ENCODE results near the gene B4GALT6.
"Not testable (repeated sequence)": the region's sequence is repeated elsewhere in the genome, so short reads cannot be mapped to it uniquely, and the experiment has no call there.

Gene B4GALT6, protein sequence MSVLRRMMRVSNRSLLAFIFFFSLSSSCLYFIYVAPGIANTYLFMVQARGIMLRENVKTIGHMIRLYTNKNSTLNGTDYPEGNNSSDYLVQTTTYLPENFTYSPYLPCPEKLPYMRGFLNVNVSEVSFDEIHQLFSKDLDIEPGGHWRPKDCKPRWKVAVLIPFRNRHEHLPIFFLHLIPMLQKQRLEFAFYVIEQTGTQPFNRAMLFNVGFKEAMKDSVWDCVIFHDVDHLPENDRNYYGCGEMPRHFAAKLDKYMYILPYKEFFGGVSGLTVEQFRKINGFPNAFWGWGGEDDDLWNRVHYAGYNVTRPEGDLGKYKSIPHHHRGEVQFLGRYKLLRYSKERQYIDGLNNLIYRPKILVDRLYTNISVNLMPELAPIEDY

DNA sequence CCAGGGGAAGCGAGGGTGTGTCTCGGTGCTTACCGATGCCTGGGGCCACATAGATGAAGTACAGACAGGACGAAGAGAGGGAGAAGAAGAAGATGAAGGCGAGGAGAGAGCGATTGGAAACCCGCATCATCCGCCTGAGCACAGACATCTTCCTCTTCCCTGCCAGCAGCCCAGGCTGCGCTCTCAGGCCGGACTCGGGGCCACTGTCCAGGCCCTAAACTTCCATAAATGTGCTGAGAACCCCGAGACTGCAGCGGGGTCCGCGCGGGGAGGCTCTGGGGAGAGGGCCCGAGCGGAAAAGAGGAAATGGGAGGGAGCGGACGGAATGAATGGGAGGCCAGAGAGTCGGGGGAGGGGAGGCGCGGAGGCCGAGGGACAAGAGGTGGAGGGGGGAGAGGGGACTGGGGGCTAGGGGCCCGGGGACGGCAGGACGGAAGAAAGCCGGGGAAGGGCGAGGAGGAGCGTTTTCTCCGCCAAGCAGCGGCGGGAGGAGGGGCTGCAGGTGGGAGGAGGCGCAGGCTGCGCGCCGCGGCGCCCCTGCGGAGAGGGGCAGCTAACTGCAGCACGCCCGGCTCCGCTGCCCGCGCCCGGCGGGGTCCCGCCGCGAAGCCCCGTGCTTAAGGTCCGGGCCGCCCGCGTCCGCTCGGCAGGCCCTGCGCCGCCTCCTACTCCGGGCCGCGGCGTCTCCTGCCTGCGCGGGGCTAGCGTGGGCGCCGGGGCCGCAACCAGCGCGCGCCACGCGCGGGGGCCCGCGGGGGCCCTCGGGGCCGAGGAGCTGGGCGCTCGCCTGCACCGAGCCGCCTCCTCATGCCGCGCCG is at the start of gene B4GALT6:
Gene B4GALT6 (minus strand): TSS at position 303 of the 818 bp plus-strand sequence. CDS start 155 bp downstream, at position 148.
- peak; percentile 26 for DNase-seq

DNA sequence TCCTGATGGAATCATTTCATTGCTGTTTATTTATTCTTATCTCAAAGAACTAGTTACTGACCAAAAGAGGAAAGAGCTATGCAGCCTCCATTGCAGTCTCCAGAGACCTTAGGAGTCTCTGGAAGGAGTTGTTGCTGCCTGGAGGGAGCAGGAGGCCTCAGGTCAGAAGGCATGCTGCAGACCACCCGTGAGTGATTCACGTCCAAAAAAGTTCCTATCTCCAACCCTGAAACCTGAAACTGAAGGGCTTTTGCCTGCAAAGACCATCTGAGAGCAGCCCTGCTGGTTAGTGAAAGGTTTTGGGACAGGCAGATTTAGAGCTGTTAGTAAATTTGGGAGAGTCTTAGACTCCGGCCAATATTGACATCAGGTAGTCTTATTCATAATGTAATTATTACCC is 47.2 kb upstream of the B4GALT6 start:
- no peak for DNase-seq

DNA sequence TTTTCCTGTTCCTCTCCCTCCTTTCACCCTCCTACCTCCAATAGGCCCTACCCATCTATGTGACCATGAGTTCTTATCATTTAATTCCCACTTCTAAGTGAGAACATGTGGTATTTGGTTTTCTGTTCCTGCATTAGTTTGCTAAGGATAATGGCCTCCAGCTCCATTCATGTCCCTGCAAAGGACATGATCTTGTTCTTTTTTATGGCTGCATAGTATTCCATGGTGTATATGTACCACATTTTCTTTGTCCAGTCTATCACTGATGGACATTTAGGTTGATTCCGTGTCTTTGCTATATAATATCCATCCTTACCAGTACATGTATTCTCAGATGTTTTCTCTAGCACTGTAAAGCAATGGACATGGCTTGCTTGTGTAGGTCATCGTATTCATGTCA is 44.8 kb upstream of the B4GALT6 start:
- DNase-seq = not testable (repeated sequence)

DNA sequence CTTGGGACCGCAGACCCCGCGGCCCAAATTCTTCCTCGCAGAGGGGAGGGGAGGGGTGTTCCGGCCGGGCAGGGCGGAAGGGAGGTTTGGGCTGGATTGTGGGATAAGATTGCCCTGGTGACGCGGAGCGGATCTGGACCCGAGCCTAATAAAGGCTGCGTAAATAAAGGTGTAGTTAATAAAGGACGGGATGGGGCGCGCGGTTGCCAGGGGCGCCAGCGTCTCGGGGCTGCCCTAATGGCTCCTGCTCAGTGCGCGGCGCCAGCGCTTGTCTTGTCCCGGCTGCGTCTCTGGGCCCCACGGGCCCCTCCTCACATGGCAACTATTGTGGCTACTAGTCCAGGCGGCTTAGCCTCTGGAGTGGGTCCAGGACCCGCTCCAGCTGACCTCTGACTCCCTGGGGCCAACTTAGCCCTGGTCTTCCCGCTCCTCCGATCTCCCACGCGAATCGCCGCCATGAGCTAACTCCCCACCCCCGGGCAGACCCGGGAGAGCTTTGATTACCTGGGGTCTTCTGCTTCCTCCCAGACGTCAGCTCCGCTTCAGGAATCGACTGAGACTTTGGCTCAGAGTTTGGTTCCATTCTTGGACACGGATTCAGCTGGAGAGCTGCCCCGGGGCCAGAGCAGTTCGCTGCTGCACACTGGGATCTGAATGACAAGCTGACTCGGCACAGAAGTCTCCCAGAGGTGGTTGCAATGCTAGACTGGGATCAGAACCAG is 39.8 kb upstream of the B4GALT6 start:
- no peak for DNase-seq

DNA sequence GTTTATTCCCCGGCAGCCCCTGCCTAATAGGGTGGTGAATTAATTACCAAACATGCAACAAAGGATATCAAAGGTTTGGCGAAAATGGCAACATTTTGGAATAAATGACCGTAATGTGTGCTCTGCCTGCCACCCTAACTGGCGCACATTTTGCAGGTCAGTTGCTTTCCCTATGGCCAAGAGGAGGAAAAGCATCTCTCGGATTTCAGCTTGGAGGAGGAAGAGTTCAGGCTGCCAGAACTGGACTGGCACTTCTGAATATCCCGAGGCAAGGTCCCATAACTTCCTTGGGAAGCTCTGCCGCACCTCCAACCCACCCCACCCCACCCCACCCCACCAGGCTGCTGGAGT is 39.2 kb upstream of the B4GALT6 start:
- DNase-seq = no peak

DNA sequence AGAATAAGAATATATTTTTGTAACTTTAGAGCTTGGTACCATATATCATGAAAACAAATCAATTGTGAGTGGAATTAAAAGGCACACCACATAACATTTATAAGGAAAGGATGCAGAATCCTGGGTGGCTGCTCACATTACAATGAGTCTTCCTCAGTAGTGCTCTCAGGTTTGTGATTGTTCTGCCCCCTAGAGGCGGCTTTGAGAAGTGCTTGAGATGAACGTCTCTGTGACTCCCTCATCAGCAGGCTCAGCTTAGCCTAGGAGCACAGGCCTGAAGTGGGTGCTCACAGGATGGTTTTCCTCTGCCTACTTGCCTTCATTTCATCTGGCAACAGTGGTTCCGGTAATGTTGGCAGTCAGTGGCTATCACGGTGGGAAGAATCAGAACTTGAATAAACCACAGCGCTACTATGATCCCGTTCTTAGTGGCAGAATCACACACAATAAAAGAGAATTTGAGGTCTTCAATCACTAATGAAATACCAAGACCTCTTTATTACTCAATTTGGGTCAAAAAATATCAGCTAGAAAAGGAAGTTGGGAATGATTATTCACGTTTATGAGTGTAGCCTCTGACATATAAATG is 38.1 kb upstream of the B4GALT6 start:
- peak; percentile 70 for DNase-seq

DNA sequence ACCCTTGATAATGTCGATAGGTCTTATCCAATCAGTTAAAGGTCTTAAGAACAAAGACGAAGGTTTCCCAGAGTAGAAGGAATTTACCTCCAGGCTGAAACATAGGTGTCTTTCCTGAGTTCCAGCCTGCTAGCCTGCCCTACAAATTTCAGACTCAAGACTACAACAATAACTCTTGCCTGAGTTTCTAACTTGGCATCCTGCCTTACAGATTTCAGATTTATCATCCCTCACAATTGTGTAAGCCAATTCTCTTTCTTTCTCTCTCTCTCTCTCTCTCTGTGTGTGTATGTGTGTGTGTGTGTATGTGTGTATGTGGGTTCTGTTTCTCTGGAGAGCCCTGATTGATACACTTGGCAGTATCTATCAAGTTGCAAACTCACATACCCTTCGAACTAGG is 37.2 kb upstream of the B4GALT6 start:
- no peak for DNase-seq

DNA sequence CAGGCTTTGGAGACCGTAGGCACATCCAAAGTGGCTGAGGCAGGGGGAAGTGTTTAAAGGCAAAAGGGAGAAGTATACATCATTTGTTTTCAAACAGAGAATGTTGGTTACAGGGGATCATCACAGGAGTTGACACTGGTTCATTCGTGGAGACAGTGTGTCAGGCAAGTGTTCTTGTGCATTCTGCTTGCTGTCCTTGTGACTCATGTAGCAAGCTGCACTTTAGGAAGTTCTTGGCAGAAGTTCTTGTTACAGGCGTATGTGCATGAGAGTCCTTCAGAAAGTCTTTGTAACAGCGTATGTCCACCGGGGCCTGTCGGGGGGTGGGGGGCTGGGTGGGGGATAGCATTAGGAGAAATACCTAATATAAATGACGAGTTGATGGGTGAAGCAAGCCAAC is 36.5 kb upstream of the B4GALT6 start:
- DNase-seq = no peak

DNA sequence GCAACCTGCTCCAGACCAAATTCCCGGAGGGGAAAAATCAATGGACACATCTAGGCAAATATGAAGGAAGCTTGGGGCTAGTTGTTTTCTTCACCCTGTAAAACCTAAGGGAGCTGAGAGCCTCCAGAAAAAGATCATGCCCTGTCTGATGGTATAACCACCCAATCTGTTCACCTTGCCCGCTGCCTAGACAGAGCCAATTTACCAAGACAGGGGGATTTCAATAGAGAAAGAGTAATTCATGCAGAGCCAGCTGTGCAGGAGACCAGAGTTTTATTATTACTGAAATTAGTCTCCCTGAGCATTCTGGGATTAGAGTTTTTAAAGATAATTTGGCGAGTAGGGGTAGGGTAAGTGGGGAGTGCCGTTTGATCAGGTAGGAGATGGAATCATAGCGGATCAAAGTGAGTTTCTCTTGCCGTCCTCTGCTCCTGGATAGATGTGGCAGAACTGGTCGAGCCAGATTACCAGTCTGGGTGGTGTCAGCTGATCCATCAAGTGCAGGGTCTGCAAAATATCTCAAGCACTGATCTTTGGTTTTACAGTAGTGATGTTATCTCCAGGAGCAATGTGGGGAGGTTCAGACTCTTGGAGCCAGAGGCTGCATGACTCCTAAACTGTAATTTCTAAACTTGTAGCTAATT is 35.1 kb upstream of the B4GALT6 start:
- no peak for DNase-seq

DNA sequence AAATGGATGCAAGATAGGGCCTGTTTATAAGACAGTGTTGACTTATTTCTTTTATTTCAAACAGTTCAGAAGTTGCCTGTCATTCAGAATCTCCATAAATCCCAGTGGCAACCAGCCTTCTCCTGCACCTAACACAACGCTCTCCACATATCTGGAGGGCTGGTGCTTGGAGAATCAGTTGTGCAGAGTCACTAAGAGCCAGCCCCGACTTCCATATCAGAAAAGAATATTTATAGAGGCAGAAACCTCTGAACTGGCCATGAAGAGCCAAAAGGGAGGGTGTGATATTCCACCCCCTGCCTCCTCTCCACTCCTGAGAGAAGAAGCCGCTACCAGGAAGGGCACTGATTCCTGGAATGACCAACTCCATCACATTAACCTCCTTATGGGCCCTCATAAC is 34.0 kb upstream of the B4GALT6 start:
- DNase-seq = no peak

DNA sequence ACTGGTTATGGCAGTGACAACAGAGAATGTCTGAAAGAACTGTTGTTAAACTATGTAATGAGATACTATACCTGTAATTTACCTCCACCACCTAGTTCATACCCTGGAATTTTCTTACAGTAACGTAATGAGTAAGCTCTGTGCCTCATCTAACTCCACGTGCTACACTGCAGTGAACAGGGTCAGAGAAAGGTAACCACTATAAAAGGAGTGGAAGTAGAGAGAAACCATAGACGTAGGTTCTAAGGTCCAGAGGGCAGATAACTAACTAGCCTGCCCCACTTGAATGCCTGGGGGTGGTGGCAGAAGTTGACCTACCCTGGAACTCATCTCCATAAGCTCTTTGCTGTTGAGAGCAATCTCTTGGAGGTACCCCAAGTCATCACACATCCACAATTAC is 32.0 kb upstream of the B4GALT6 start:
- DNase-seq = no peak

DNA sequence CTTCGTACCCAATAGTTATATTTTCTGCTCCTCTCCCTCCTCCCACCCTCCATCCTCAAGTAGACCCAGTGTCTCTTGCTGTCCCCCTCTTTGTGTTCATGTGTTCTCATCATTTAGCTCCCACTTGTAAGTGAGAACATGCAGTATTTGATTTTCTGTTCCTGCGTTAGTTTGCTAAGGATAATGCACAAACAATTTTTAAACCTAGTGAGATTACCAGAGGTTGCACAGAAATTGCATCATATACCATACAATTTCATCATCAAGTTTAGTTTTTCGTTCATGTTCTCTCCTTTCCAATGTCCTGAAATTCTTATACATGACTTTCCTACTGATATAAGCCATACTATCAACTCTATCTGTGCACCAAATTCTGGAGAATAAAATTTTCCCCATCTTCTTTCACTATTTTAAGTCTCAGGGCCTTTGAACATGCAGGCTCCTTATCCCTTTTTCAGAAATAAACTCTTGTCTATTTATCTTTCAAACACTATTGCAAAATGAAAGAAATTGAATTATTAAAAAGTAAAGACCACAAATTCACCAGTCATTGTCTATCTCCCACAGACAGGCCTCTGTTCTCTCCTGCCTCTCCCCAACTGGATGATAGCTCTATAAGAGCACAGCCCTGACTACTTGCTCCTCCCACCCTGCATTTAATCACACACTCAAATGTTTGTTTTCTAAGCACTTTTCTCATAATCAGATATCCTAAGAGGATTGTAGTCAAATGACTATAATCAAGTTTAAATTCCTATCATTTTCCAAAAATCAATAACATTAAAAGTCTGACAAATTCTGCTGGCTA is 27.2 kb upstream of the B4GALT6 start:
- DNase-seq = no peak

DNA sequence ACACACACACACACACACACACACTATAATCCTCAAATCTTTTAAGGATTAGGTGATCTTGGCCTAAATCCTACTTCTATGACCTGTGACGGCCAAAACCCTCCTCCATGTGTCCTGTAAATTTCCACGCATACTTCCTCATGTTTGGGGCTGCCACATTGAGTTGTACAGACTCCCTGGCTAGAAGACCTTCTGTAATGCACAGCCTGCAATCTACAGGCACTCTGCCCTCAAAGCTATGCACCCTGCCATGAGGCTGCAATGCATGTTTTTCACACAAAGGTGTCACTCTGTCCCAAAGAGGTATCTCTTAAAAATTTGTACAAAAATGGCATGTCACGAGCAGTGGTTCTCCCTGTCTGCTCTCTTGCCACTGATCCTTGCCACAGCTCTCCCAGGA is 26.4 kb upstream of the B4GALT6 start:
- no peak for DNase-seq

DNA sequence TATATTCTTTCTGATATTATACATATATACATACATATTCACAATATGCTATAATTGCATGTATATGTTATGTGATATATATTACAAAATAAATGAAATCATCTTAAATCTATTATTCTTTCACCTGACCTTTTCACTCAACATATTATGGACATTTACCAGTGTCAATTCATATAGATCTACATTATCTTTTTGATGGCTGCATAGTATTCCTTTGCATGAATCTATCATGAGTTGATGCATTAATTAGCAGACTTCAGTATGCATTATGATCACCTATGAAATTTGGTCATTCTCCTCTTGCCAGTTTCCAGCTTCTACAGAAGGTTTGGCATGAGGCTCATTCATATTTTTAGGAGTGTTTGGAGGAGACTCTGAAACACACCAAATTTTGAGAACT is 23.4 kb upstream of the B4GALT6 start:
- DNase-seq = no peak

DNA sequence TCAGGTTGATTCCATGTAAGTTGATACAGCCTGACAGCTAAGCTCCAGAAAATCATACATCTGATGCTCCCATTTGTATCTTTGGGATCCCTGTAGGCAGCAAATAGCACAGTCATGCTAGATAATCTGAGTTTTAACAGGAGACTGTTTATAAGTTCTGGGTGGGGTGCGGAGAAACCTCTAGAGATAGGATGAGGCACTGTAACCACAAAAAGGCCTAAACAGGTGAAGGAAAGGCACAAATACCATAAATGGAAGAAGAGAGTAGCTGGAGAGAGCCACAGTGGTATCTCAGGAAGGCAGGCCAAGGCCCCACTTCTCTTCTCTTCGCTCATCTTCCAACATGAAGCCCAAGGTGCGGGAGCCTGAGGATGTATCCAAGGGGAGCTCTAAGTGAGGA is 18.1 kb upstream of the B4GALT6 start:
- no peak for DNase-seq

DNA sequence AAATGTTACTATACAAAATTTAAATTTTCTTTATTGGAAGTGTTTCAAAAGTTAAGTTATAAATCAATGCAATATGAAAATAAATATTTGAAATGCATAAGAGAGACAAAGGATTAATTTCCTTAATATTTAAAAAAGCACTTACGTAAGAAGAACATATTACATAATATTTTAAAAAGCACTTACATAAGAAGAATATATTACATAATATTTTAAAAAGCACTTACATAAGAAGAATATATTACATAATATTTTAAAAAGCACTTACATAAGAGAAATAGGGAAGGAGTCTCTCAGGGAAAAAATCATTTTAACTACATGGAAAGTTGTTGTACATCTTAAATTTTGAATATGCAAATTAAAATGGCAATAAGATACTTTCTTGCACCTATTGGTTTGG is 17.4 kb upstream of the B4GALT6 start:
- DNase-seq = no peak

DNA sequence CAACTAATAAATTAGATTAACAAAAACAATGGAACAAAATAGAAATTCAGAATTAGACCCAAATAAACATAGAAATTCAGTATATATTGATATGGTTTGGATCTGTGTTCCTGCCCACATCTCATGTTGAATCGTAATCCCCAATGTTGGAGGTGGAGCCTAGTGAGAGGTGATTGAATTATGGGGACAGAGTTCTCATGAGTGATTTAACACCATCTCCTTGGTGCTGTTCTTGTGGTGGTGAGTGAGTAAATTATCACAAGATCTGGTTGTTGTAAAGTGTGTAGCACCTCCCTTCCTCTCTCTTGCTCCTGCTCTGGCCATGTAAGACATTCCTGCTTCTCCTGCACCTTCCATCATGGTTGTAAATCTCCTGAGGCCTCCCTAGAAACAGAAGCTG is 16.6 kb upstream of the B4GALT6 start:
- DNase-seq = no peak

DNA sequence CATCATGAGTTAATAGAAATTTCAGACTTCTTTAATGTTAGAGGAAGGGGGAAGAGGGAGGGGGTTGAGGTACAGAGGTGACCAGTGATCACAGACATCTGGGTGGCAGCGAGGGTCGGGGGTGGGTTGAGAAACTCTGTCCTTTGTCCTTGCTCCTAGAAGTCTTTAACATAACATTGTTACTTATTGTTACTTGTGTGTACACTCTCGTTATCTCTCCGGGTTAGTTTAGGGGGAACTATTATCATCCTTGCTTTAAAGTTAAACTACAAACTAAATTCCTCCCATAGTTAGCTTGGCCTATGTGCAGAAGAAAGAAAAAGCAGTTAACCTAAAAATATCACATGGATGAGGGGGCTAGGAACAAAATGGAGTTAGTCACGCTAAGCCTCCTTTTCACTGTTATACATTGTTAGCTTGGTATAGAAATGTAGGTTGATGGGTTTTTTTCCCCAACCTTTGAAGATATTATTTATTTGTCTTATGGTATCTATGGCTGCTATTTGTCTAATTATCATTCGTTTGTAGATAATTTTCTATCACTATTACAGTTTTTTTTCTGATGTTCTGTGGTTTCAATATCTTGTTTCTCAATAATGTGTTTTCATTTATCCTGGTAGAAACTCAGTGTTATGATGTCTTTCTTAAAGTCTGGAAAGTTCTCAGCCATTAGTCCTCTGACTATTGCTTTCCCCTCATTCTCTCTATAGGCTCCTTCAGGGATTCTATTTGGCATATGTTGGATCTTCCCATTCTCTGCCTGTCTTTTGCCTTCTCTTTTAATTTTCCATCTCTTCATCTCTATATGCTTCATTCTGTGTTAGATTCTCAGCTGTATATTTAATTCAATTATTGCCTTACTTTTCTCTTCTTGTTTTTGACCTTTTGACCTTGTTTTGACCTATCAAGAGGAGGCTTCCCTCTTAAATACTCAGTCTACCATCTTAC is 13.2 kb upstream of the B4GALT6 start:
- DNase-seq = no peak

DNA sequence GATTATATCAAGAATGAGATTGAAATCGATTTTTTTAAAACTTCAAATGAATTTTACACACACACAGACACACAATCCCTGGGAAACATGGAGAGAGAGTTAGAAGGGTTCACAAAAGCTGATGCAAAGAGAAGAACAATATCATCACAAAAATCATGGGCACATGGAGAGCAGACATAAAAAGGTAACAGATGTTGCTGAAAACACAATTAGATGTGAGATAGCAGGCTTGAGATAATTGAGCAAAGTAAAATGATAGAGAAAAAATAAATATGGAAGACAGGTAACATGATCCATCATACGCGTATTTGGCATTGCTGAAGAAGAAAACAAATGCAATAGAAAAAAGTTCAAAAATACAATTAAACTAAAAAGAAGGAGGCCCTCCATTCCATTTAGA is 11.6 kb upstream of the B4GALT6 start:
- DNase-seq = no peak

DNA sequence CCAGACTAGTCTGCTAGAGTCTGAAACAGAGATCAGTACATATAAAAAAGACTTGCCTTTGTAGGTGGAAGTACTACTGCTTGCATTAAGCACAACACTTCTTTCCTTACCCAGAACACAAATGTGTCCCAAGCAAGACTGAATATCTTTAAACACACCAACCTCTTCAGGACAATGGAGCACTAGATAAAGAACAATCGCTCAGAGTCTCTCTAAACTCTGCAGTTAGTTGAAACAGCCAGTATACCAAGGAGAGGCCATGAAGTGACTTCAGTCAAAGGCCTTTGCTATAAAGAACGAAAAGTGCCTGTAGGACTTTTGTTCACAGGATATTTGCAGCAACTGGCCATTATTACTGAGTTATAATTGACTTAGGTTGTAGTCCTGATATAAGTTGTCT is 9.9 kb upstream of the B4GALT6 start:
- DNase-seq = no peak

DNA sequence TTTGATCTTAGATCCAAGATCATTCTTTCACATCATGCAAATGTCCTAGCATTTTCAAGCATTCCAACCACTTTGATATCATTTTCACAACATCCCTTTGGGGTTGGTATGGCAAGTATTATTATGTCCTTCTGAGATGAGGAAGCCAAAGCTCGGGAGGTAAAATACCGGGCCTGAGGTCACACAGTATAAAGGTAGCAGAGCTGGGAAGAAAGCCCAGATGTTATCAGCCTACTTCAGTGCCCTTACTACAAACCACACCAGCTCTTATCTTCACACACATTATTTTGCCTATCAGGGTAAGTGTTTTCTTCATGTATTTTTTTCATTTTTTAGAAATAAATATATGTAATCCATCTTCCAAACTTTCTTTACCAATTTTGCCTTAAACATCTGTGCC is 4.2 kb upstream of the B4GALT6 start:
- no peak for DNase-seq

Measured in stimulated activated CD4-positive, alpha-beta T cell treated with anti-CD3 and anti-CD28 coated beads, Interleukin-4, amount 100 ng/mL, for 1 hour (primary cell).